ENCODE data around the gene QPRT. TPM values are rescaled to one million over a fixed set of nuclear protein-coding genes. Genes with fewer than 3 reads are reported as not detected.

The QPRT gene
- total and polyA plus RNA-seq, 2 of the 8 experiments (the other 6 are each of a cell fraction or from before 2014, with no cell fraction given) = 89.0 to 102 TPM

- no peak overlapping the region for H3K4me3 ChIP-seq (ENCODE audit: extremely low read depth in 1 of 4, insufficient read depth in 2 of 4, low read depth in 3 of 4, low read length in 4 of 4)
- no peak overlapping the region for H4K5ac ChIP-seq (ENCODE audit: insufficient read length, low read depth, low read length)
- CTCF ChIA-PET (ENCODE audit: partially characterized antibody) = interaction anchor here (0.8 to 1.3 kb wide), 3 partner anchors 21 to 388 kb away, joined by 3 to 4 read pairs (median 4); no protein-coding TSS in a partner anchor
- H2BK120ac ChIP-seq (replicated peaks; ENCODE audit: low read depth, low read length) = no peak overlapping the region
- H2AFZ ChIP-seq (ENCODE audit: low read length) = no peak overlapping the region
- H3K18ac ChIP-seq (ENCODE audit: extremely low read depth, low read length) = no peak overlapping the region
- no peak for DNase-seq (ENCODE audit: low read depth in 1 of 2, low spot score in 2 of 2)
- no peak overlapping the region for H2BK5ac ChIP-seq (ENCODE audit: low read depth, low read length)
- H3K36me3 ChIP-seq (ENCODE audit: control insufficient read depth in 2 of 4, insufficient read depth in 4 of 4, low read length in 3 of 4) = no peaks in the 10 kb centered on the region
- no peak for FAIRE-seq
- WGBS, 2 experiments (ENCODE audit: extremely low coverage in 1 of 2, insufficient coverage in 1 of 2, insufficient read length in 1 of 2, insufficient replicate concordance in 2 of 2, low coverage in 1 of 2, low lambda C conversion rate in 2 of 2, missing lambda C conversion rate in 1 of 2) = 95% methylated on average over 7 of the region's 7 CpGs; no CpG with 5 or more reads in 1 of the 2 experiments
- no peak overlapping the region for H3K4me2 ChIP-seq (ENCODE audit: insufficient read depth in 1 of 2, low read depth in 2 of 2, low read length in 2 of 2)
- H3K79me2 ChIP-seq (ENCODE audit: control insufficient read depth in 1 of 2, insufficient read depth in 2 of 2, low read length in 2 of 2) = no peaks in the 10 kb centered on the region
- no peak overlapping the region for H3K14ac ChIP-seq (ENCODE audit: insufficient read length)
- H3K4me1 ChIP-seq (replicated peaks in 1 of 4; ENCODE audit: control insufficient read depth in 3 of 4, insufficient read depth in 4 of 4, low read length in 3 of 4) = peaks cover 0 to 2% (median 0%) of the 10 kb centered on the region in 4 experiments; a peak in 1 of 7 replicates
- no peak overlapping the region for H3K23ac ChIP-seq (ENCODE audit: insufficient read length)
- H4K20me1 ChIP-seq (replicated peaks in 1 of 2; ENCODE audit: control insufficient read depth in 1 of 2, insufficient read depth in 2 of 2, low read length in 2 of 2) = no peaks in the 10 kb centered on the region
- H3K4ac ChIP-seq (replicated peaks; ENCODE audit: insufficient read length, low read depth, low read length) = no peak overlapping the region
- no peak overlapping the region for H3K9ac ChIP-seq (replicated peaks in 1 of 4; ENCODE audit: extremely low read depth in 1 of 4, low read depth in 3 of 4, low read length in 3 of 4)
- no peaks in the 10 kb centered on the region for H3K9me3 ChIP-seq (ENCODE audit: insufficient read depth in 2 of 2, low read depth in 1 of 2, low read length in 1 of 2)
- no peaks in the 10 kb centered on the region; the same call in 1 of the 2 replicates for H3K23me2 ChIP-seq (ENCODE audit: low read depth, low read length)
- H3K27ac ChIP-seq (ENCODE audit: low read depth, low read length) = no peak overlapping the region
- no peak overlapping the region for H2BK15ac ChIP-seq (ENCODE audit: low read length)
- no peak overlapping the region for H4K8ac ChIP-seq (ENCODE audit: extremely low read depth, insufficient read depth, low read length)
- no peaks in the 10 kb centered on the region for H3K79me1 ChIP-seq (ENCODE audit: low read depth, low read length)
- no peak overlapping the region for H2BK20ac ChIP-seq (ENCODE audit: low read length)
- H2BK12ac ChIP-seq (ENCODE audit: low read depth, low read length) = no peak overlapping the region
- no peak overlapping the region for H3K56ac ChIP-seq (replicated peaks; ENCODE audit: insufficient read length, low read depth, low read length)
- H2AK5ac ChIP-seq (ENCODE audit: low read depth, low read length) = no peak overlapping the region
- no peak overlapping the region for H4K91ac ChIP-seq (replicated peaks; ENCODE audit: insufficient read length, low read length)
- no peaks in the 10 kb centered on the region for H3K27me3 ChIP-seq (replicated peaks in 1 of 4; ENCODE audit: control insufficient read depth in 3 of 4, extremely low read depth in 1 of 4, insufficient read depth in 3 of 4, low read length in 3 of 4)
- POLR2A ChIA-PET (ENCODE audit: partially characterized antibody) = interaction anchor here (1.1 to 1.8 kb wide), 4 partner anchors 18 to 67 kb away, joined by 3 to 7 read pairs (median 5); partner anchors contain the start of gene QPRT
- TF ChIP-seq CHD1 (IDR thresholded peaks at IDR 0.05; ENCODE audit: low read depth, low read length) = no peak
- no peak for TF ChIP-seq EGR1 (IDR thresholded peaks at IDR 0.05; ENCODE audit: borderline replicate concordance, low read depth, low read length)
- TF ChIP-seq EP300 (IDR thresholded peaks at IDR 0.05; ENCODE audit: borderline replicate concordance in 1 of 2, low read depth in 2 of 2, low read length in 2 of 2) = no peak
These were observed 35.4 kb upstream of the QPRT start for GRCh38 chr16:29643596-29643995.
